ENCODE results near the gene ZNF280D.

DNA sequence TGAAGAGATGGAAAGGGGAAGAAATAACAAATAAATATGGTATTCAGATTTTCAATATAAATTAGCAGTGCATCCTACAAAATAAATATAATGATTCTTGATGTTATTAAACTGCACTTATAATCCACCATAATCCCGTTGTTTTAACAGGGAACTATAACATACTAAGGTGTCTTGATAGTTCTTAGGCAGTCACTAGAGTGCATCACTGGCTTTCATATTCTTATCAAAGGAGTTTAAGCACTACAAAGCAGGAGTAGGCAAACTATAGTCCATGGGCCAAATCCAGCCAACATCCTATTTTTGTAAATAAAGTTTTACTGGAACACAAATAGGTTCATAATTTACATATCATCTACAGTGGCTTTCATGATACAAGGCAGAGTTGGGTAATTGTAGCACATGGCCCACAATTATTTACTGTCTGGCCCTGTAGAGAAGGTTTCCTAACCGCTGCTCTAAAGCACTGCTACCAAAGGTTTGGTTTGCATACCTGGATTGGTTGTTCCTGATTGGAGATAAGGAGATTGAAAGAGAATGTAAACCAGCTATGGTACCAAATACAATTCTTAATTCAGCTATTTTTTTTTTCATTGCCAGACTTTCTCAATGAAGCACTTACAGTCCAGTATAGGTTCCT lies 104.3 kb downstream of the ZNF280D start:
- TF ChIP-seq, protein P1, sequence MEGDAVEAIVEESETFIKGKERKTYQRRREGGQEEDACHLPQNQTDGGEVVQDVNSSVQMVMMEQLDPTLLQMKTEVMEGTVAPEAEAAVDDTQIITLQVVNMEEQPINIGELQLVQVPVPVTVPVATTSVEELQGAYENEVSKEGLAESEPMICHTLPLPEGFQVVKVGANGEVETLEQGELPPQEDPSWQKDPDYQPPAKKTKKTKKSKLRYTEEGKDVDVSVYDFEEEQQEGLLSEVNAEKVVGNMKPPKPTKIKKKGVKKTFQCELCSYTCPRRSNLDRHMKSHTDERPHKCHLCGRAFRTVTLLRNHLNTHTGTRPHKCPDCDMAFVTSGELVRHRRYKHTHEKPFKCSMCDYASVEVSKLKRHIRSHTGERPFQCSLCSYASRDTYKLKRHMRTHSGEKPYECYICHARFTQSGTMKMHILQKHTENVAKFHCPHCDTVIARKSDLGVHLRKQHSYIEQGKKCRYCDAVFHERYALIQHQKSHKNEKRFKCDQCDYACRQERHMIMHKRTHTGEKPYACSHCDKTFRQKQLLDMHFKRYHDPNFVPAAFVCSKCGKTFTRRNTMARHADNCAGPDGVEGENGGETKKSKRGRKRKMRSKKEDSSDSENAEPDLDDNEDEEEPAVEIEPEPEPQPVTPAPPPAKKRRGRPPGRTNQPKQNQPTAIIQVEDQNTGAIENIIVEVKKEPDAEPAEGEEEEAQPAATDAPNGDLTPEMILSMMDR (IDR thresholded peaks at IDR 0.05), result no peak
- no peak for TF ChIP-seq POLR2A (IDR thresholded peaks at IDR 0.05)
